BLaER1 treated with 17β-estradiol and CSF1 and Interleukin-3, amounts not matched to agents 10 nM and 100 nM (cell line): Measurements from ENCODE around the gene RASAL2.

Experiments used
- H3K27ac ChIP-seq, 11 experiments: shearing (Covaris generic); formaldehyde crosslinking; 2 replicates each; pipeline ENCODE4 v1.8.1; 2022
- H3K27me3 ChIP-seq, 11 experiments: shearing (Covaris generic); formaldehyde crosslinking; 2 replicates each; pipeline ENCODE4 v1.8.1; 2022
- H3K36me3 ChIP-seq, 11 experiments: shearing (Covaris generic); formaldehyde crosslinking; 2 replicates each; pipeline ENCODE4 v1.8.1; 2022
- H3K4me1 ChIP-seq, 10 experiments: shearing (Covaris generic); formaldehyde crosslinking; 2 replicates each; pipeline ENCODE4 v1.8.1; 2022
- H3K4me2 ChIP-seq, 11 experiments: shearing (Covaris generic); formaldehyde crosslinking; 2 replicates each; pipeline ENCODE4 v1.8.1; 2022
- H3K4me3 ChIP-seq, 10 experiments: shearing (Covaris generic); formaldehyde crosslinking; 2 replicates each; pipeline ENCODE4 v1.8.1; 2022
- H3K9ac ChIP-seq, 11 experiments: shearing (Covaris generic); formaldehyde crosslinking; 2 replicates each; pipeline ENCODE4 v1.8.1; 2022
- H3K9me3 ChIP-seq, 11 experiments: shearing (Covaris generic); formaldehyde crosslinking; replicated peaks in 1 of 11; 2 replicates each; pipeline ENCODE4 v1.8.1; 2022
- H4K20me1 ChIP-seq, 11 experiments: shearing (Covaris generic); formaldehyde crosslinking; 2 replicates each; pipeline ENCODE4 v1.8.1; 2022
- Cebpa-rat ChIP-seq, 11 experiments: shearing (Covaris generic); IDR thresholded peaks; 2 replicates each; pipeline ENCODE4 v1.8.1; 2022

RASAL2 gene

DNA sequence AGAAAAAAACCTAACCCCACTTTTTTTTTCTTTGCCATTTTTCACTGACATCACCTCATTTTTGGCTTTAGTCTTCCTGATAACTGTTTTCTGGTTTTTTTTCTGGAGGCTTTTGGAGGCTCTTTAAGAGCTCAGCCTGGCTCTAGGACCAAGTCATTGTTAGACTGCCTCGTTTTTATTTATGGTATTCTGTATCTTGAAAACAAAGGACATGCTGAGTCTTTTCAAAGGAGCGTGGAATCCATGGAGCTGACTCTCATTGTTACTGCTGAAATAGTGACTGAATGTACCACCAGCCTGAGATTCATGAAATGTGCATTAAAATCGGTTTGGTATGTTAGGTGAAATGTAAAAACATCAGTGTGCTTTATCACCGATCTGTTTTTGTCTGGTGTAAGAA lies 28.0 kb downstream of the RASAL2 start:
- Histone ChIP-seq H3K9ac (no peak overlapping the region), H3K9me3 (peaks cover 0 to 4% (median 0%) of the 10 kb centered on the region in 11 experiments; a peak in 1 of 22 replicates), H4K20me1 (no peaks in the 10 kb centered on the region), H3K27me3 (no peaks in the 10 kb centered on the region), H3K4me3 (no peak overlapping the region), H3K4me1 (peaks cover 0 to 57% (median 0%) of the 10 kb centered on the region in 10 experiments; a peak in 4 of 20 replicates), H3K4me2 (peak overlapping the region in 2 of 11 experiments; percentile 26 to 38; a peak in 3 of 22 replicates), H3K27ac (no peak overlapping the region), H3K36me3 (no peaks in the 10 kb centered on the region)
- TF ChIP-seq Cebpa-rat (IDR thresholded peaks at IDR 0.05): no peak

DNA sequence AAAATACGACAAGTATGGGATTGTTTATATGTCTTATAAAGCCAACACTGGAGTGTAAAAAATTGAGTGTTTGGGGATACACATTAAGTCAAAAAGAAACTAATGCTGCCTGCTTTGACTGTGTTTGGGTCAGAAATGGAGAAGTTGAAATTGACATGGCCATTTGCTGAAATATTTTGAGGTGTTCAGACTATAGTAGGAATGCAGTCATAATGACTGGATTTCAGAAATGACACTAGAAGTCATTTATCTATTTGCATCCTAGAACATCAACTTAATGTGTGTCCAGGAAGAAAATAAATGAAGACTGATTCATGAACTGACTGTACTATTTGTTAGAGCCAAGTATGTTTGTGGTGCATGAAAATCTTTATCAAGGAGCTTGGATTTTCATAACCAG lies 28.4 kb downstream of the RASAL2 start:
- H3K27me3 ChIP-seq: no peaks in the 10 kb centered on the region
- H3K9me3 ChIP-seq: peaks cover 0 to 4% (median 0%) of the 10 kb centered on the region in 11 experiments; a peak in 1 of 22 replicates
- H3K9ac ChIP-seq: no peak overlapping the region
- H4K20me1 ChIP-seq: no peaks in the 10 kb centered on the region
- H3K36me3 ChIP-seq: no peaks in the 10 kb centered on the region
- no peak for TF ChIP-seq Cebpa-rat (IDR thresholded peaks at IDR 0.05)
- peaks cover 0 to 61% (median 0%) of the 10 kb centered on the region in 10 experiments; a peak in 4 of 20 replicates for H3K4me1 ChIP-seq
- H3K4me3 ChIP-seq: no peak overlapping the region
- peak overlapping the region in 2 of 11 experiments; percentile 26 to 38; a peak in 3 of 22 replicates for H3K4me2 ChIP-seq
- no peak overlapping the region for H3K27ac ChIP-seq

DNA sequence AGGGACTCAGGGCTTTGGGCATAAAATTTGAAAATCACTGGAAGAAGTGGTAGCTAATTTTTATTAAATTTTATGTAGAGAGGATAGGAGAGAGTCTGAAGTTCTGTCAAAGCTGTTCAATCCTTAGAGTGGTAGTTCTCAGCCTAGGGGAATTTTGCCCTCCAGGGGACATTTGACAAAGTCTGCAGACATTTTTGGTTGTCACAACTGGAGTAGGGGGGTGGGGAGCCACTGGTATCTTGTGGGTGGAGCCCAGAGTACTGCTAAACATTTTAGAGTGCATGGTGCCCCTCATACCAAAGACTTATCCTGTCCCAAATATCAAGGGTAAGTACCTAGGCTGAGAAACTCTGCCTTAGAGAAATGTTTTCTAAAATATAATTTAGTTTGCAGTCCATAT lies 30.2 kb downstream of the RASAL2 start:
- no peak overlapping the region for H3K9ac ChIP-seq
- no peak overlapping the region for H3K27ac ChIP-seq
- H4K20me1 ChIP-seq: no peaks in the 10 kb centered on the region
- no peak overlapping the region for H3K4me3 ChIP-seq
- H3K4me2 ChIP-seq: no peak overlapping the region
- no peaks in the 10 kb centered on the region for H3K27me3 ChIP-seq
- H3K36me3 ChIP-seq: no peaks in the 10 kb centered on the region
- peaks cover 0 to 69% (median 0%) of the 10 kb centered on the region in 10 experiments; a peak in 4 of 20 replicates for H3K4me1 ChIP-seq
- peaks cover 0 to 4% (median 0%) of the 10 kb centered on the region in 11 experiments; a peak in 1 of 22 replicates for H3K9me3 ChIP-seq
- TF ChIP-seq Cebpa-rat (IDR thresholded peaks at IDR 0.05): no peak

DNA sequence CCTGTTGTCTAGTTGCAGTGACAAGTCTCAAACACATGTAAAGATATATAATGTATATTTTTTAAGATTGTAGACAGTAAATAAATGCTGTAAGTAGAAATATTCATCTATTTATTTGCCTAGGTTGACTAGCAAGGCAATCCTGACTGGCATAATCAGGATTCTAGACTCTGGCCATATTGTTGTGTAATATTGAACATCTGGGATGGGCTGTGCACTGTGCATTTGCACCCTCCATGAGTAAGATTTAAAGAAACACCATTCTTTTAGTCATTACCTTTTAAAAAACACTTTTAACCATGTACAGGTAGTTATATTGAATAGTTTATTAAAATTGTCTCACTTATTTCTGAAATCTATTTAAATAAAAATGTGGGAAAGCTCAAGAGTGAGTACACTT lies 32.4 kb downstream of the RASAL2 start:
- Histone ChIP-seq H4K20me1 (no peaks in the 10 kb centered on the region), H3K36me3 (no peaks in the 10 kb centered on the region), H3K4me1 (peaks cover 0 to 52% (median 0%) of the 10 kb centered on the region in 10 experiments; a peak in 4 of 20 replicates), H3K27ac (peak overlapping the region in 1 of 11 experiments; percentile 47; a peak in 1 of 22 replicates), H3K4me3 (no peak overlapping the region), H3K9me3 (no peaks in the 10 kb centered on the region), H3K4me2 (peak overlapping the region in 2 of 11 experiments; percentile 45 to 64; a peak in 1 of 22 replicates), H3K9ac (no peak overlapping the region), H3K27me3 (no peaks in the 10 kb centered on the region)
- no peak for TF ChIP-seq Cebpa-rat (IDR thresholded peaks at IDR 0.05)

DNA sequence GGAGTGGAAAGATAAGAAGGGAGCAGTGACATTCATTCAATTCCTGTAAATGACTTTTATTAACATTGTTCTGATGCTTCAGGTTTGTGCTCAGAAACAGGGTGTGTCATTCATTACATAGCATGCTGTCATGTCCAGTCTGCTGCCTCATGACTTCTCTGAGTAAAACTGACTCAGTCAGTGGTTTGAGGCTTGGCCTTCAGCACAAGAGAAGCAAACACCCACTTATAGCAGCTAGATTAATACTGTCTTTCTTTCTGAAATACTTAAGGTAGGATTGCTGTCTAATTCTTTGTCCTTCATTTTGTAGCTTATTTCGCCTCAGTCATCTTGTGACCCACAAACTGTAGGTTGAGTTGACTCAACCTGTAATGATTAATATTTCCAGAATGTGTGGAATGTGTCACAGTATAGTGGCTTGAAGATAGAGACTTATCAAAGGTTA lies 32.9 kb downstream of the RASAL2 start:
- no peak overlapping the region for H3K4me3 ChIP-seq

DNA sequence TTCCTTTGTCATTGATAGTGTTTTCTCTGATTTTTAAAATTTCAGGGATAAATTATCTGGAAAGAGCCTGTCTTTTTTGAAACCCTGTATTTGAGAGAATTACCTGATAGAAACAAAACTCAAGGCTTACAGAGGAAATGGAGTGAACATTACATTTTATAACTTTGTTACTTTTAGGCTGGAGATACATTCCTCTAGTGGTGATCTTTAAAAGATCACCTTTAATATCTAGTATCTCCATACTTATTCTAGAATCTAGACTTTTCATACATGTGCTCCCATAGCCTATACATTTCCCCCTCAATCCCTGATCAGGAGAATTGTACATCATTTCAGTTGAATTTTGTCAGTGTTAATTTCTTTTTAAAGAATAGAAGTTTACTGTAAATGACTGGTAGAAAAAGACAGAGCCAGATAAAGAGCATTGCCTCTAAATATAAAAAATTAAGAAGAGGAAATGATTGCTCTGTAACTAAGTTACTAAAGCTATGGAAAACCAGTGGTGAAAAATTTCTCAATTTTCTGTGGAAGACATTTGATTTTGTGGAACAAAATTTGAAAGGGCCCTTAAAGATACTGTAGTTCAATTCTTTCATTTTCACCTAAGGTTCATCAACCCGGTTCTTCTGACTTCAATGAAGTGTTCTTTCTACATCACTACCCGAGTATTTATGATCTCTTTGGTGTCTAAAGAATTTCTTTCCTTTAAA lies 33.7 kb downstream of the RASAL2 start:
- H3K9me3 ChIP-seq: no peaks in the 10 kb centered on the region
- H3K27me3 ChIP-seq: no peaks in the 10 kb centered on the region
- no peaks in the 10 kb centered on the region for H3K36me3 ChIP-seq
- no peaks in the 10 kb centered on the region for H4K20me1 ChIP-seq
- no peak overlapping the region for H3K4me3 ChIP-seq
- H3K4me2 ChIP-seq: peak overlapping the region in 2 of 11 experiments; percentile 45 to 64; a peak in 3 of 22 replicates
- TF ChIP-seq Cebpa-rat (IDR thresholded peaks at IDR 0.05): no peak
- H3K27ac ChIP-seq: peak overlapping the region in 2 of 11 experiments; percentile 46 to 47; a peak in 3 of 22 replicates
- H3K4me1 ChIP-seq: peaks cover 0 to 53% (median 0%) of the 10 kb centered on the region in 10 experiments; a peak in 4 of 20 replicates
- H3K9ac ChIP-seq: 0 out of 22 replicates have a peak overlapping the region, but pooled peaks of 1 of the 11 experiments have one; percentile 25

More for the DNA sequence above, 32.9 kb downstream of the RASAL2 start:
- peaks cover 0 to 53% (median 0%) of the 10 kb centered on the region in 10 experiments; a peak in 4 of 20 replicates for H3K4me1 ChIP-seq
- no peak for TF ChIP-seq Cebpa-rat (IDR thresholded peaks at IDR 0.05)
- H4K20me1 ChIP-seq: no peaks in the 10 kb centered on the region
- peak overlapping the region in 2 of 11 experiments; percentile 46 to 47; a peak in 3 of 22 replicates for H3K27ac ChIP-seq
- 0 out of 22 replicates have a peak overlapping the region, but pooled peaks of 1 of the 11 experiments have one; percentile 25 for H3K9ac ChIP-seq
- H3K4me2 ChIP-seq: peak overlapping the region in 2 of 11 experiments; percentile 45 to 64; a peak in 4 of 22 replicates
- no peaks in the 10 kb centered on the region for H3K9me3 ChIP-seq
- H3K27me3 ChIP-seq: no peaks in the 10 kb centered on the region
- no peaks in the 10 kb centered on the region for H3K36me3 ChIP-seq

DNA sequence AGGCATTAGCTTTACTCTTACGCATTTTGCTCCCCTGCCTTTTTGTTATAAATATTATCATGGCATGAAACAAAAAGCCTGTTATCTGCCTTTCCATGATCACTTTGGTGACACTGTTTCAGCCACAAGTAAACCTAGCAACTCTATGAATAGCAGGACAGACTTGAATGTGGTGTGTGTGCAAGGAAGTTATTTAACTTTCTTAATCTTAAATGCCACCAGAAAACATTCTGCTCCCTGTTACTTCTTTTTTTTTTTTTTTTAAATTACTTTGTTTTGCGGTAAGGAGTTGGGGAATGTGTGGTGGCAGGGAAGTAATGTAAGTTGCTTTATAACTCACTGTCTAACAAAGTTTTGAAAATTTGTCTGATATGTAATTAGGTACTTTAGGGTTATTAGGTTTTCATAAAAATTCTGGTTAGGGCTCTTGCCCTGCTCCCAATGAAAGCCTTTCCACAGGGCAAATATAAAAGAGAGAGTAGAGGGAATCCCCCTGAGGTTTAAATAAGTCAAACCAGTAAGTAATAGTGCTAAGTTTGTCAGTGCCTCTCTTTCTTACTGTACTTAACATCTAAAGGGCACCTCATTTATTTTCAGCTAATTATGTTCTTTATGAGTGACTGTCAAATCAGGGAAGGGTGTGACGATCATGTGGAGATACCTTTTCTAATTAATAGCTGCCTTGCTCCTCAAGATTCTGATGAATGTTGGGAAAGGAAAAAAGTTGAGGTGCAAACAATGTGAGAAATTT lies 39.5 kb downstream of the RASAL2 start:
- Histone ChIP-seq H3K4me3 (no peak overlapping the region), H3K27ac (peak overlapping the region in 3 of 11 experiments; percentile 31 to 67 (median 66); a peak in 5 of 22 replicates), H3K4me2 (peak overlapping the region in 9 of 11 experiments; percentile 7 to 76 (median 33); a peak in 14 of 22 replicates), H3K27me3 (no peaks in the 10 kb centered on the region), H3K9me3 (0 out of 22 replicates have a peak, but pooled peaks cover 0 to 3% (median 0%) of the 10 kb centered on the region in 11 experiments), H3K36me3 (no peaks in the 10 kb centered on the region), H3K9ac (peak overlapping the region in 2 of 11 experiments; percentile 2 to 36; a peak in 2 of 22 replicates), H4K20me1 (no peaks in the 10 kb centered on the region), H3K4me1 (peaks cover 7 to 63% (median 8%) of the 10 kb centered on the region in 10 experiments; a peak in 16 of 20 replicates)
- TF ChIP-seq Cebpa-rat (IDR thresholded peaks at IDR 0.05): no peak

DNA sequence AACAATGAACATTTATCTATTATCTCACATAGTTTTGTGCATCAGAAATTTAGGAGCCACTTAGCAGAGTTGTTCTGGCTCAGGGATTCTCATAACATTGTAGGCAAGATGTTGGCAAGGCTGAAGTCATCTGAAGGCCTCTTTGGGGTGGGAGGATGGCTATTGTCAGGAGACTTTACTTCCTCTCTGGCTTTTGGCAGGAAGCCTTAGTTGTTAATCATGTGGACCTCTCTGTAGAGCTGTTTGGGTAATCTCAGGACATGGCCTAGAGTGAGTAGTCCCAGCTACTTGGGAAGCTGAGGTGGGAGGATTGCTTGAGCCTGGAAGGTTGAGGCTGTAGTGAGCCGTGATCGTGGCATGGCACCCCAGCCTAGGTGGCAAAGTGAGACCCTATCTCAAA lies 40.2 kb downstream of the RASAL2 start:
- H3K4me3 ChIP-seq: no peak overlapping the region
- peak overlapping the region in 3 of 11 experiments; percentile 31 to 67 (median 66); a peak in 5 of 22 replicates for H3K27ac ChIP-seq
- no peaks in the 10 kb centered on the region for H3K36me3 ChIP-seq
- H3K9me3 ChIP-seq: 0 out of 22 replicates have a peak, but pooled peaks cover 0 to 3% (median 0%) of the 10 kb centered on the region in 11 experiments
- peak overlapping the region in 1 of 11 experiments; percentile 36; a peak in 2 of 22 replicates for H3K9ac ChIP-seq
- H3K4me1 ChIP-seq: peaks cover 7 to 63% (median 8%) of the 10 kb centered on the region in 10 experiments; a peak in 16 of 20 replicates
- peak overlapping the region; percentile 7 to 76 (median 33); a peak in 17 of 22 replicates for H3K4me2 ChIP-seq
- no peaks in the 10 kb centered on the region for H4K20me1 ChIP-seq
- TF ChIP-seq Cebpa-rat (IDR thresholded peaks at IDR 0.05): no peak
- H3K27me3 ChIP-seq: no peaks in the 10 kb centered on the region
